Hippocampal formation (tissue), 2 donors: ENCODE results near the gene ABCC1.
"Not testable (repeated sequence)": the region's sequence is repeated elsewhere in the genome, so short reads cannot be mapped to it uniquely, and the experiment has no call there.

Source experiments
- DNase-seq, 2 donors: peaks; one replicate each; lab custom pipeline; 2025; lab: John Stamatoyannopoulos, UW

ABCC1 gene

DNA sequence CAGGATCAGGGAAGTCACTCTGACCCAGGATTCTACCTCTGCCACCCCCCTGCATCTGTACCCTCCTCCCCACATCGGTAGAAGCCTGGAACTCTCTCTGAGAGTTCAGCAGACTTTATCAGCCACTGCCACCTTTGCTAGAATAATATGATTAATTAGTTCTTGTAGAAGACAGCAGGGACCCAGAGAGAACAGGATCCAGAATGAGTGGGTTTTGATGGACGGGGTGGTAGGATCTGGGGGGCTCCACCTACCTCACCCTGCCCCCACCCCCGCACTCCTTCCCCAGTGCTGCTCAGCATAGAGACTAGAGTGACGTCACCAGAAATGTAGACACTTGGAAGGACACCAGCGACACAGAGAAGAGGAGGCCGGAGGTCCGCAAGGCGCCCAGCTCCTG lies 240.4 kb downstream of the ABCC1 start:
- DNase-seq: no peak

DNA sequence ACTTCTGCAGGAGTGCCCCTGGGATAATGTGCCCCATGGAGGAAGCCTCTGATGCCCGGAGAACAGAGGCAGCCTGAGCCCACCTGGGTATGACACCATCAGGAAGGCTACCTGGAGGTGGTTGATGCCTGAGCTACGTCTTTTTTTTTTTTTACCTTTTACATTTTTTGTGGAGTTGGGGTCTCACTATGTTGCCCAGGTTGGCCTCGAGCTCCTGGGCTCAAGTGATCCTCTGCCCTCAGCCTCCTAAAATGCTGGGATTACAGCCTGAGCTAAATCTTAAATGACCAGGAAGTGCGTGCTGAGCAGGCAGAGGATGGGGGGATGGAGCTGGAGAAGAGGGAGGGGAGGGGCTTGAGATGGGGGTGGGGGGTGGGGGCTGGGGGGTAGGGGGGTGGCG lies 241.1 kb downstream of the ABCC1 start:
- DNase-seq: no peak

DNA sequence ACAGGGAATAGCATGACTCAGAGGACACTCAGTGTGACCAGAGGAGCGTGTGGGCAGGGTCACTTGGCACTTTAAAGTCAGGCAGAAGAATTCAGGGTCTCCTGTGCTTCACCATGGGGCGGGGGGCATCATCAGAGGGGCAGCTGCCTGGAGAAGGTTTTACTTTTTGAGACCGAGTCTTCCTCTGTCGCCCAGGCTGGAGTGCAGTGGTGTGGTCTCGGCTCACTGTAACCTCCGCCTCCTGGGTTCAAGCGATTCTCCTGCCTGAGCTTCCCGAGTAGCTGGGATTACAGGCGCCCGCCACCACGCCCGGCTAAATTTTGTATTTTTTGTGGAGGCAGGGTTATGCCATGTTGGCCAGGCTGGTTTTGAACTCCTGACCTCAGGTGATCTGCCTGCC lies 241.6 kb downstream of the ABCC1 start:
- not testable (repeated sequence) for DNase-seq

DNA sequence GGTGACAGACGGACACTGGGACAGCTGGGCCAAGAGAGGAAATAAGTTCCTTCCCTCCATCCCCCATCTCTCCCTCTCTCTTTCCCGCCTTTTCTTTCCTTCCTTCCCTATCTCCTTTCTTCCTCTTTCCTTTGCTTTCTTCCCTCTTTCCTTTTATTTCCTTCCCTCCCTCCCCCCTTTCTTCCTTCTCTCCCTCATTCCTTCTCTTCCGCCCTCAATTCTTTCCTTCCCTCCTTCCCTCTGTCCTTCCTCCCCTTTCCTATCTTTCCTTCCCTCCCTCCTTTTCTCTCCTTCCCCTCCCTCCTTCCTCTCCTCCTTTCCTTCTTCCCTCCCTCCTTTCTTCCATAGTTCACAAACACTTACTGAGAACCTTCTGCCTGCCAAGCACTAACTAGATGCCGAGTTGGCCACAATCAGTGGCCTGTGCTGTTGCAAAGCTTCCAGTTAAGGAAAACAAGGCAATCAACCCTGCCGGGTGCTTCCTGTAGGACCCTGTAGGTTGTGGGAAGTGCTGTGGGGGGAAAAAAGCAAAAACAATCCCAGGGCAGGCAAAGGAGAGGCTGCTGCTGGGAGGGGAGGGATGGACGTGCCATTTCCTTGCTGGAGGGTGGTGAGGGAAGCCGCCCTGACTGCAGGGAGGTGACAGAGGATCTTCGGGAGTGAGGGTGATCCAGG lies 242.2 kb downstream of the ABCC1 start:
- DNase-seq: no peak
